Natural killer cell (primary cell): ENCODE data around the gene DLGAP4. TPM values are rescaled to one million over a fixed set of nuclear protein-coding genes. Genes with fewer than 3 reads are reported as not detected.

ENCODE experiments used
- ATAC-seq, 3 donors: fragments of 150-1000 bp in 2 of 3; fragments of 200-7000 bp in 1 of 3; cut with Tn5 transposase; 1 replicate in 1 of 3; 2 replicates in 2 of 3; pipeline ENCODE4 v1.10.0; 2021; ENCODE audit warnings: mild to moderate bottlenecking in 2 of 3, moderate library complexity in 2 of 3
- DNase-seq, 2 donors: peaks; one replicate each; pipeline versions ENCODE4 v3.0.0 to v3.0.0-alpha.2; 2013 to 2021; ENCODE audit warnings: mixed read lengths in 1 of 2
- H3K27ac ChIP-seq: one replicate; pipeline ENCODE4 v1.5.1; 2013; ENCODE audit warnings: mild to moderate bottlenecking, low read length
- H3K27me3 ChIP-seq: one replicate; pipeline ENCODE4 v1.6.1; 2013; ENCODE audit warnings: low read length; ENCODE audit not compliant: control insufficient read depth, insufficient read depth
- H3K36me3 ChIP-seq: one replicate; pipeline ENCODE4 v1.6.1; 2013; ENCODE audit warnings: low read length; ENCODE audit not compliant: control insufficient read depth, insufficient read depth
- H3K4me1 ChIP-seq: one replicate; pipeline ENCODE4 v1.6.1; 2013; ENCODE audit warnings: low read length; ENCODE audit not compliant: control insufficient read depth, insufficient read depth
- H3K4me3 ChIP-seq: one replicate; pipeline ENCODE4 v1.5.1; 2013; ENCODE audit warnings: low read length
- H3K9me3 ChIP-seq: one replicate; pipeline ENCODE4 v1.6.1; 2013; ENCODE audit warnings: low read length; ENCODE audit not compliant: control insufficient read depth, insufficient read depth
- H3K27ac Mint-ChIP-seq, 2 donors: one replicate each; pipeline ENCODE4 v1.8.0; 2022; ENCODE audit warnings: mild to moderate bottlenecking in 2 of 2, mixed read lengths in 2 of 2, moderate library complexity in 1 of 2
- H3K27me3 Mint-ChIP-seq, 2 donors: one replicate each; pipeline ENCODE4 v1.8.0; 2022; ENCODE audit warnings: low read depth in 2 of 2, mixed read lengths in 2 of 2
- H3K36me3 Mint-ChIP-seq: one replicate; pipeline ENCODE4 v1.8.0; 2022; ENCODE audit warnings: mixed read lengths
- H3K4me1 Mint-ChIP-seq, 2 donors: one replicate each; pipeline ENCODE4 v1.8.0; 2022; ENCODE audit warnings: mixed read lengths in 2 of 2
- H3K4me3 Mint-ChIP-seq: one replicate; pipeline ENCODE4 v1.8.0; 2022; ENCODE audit warnings: mild to moderate bottlenecking, moderate library complexity, mixed read lengths
- H3K9me3 Mint-ChIP-seq, 2 donors: one replicate each; pipeline ENCODE4 v1.8.0; 2022; ENCODE audit warnings: mixed read lengths in 2 of 2
- WGBS: methylation state at CpG from one replicate; pipeline ENCODE4 v1.1.7; 2013; ENCODE audit warnings: missing lambda C conversion rate; ENCODE audit not compliant: insufficient coverage; 5-methylcytosine and 5-hydroxymethylcytosine counted together
- intact Hi-C: fragments of 100-400 bp; cut with micrococcal nuclease; formaldehyde crosslinking; loops from one replicate; pipeline ENCODE4 v1.14.2; 2022
- total RNA-seq, 4 donors: library from RNA; stranded (reverse); fragments of 120-200 nt in 1 of 4; gene quantifications; one replicate each; pipeline versions ENCODE4 v1.2.3 to v1.2.4, GENCODE V29; 2013 to 2022
- TF ChIP-seq, protein P1 (sequence below): fragments of 200-600 bp; IDR thresholded peaks from one replicate; pipeline ENCODE4 v1.8.0; 2022; ENCODE audit warnings: antibody characterized with exemption

The DLGAP4 gene
- total RNA-seq, 3 donors from 2014 or later (not counting 1 experiment from before 2014, with no cell fraction given), result 47.9 to 51.6 (median 51.2) TPM

DNA sequence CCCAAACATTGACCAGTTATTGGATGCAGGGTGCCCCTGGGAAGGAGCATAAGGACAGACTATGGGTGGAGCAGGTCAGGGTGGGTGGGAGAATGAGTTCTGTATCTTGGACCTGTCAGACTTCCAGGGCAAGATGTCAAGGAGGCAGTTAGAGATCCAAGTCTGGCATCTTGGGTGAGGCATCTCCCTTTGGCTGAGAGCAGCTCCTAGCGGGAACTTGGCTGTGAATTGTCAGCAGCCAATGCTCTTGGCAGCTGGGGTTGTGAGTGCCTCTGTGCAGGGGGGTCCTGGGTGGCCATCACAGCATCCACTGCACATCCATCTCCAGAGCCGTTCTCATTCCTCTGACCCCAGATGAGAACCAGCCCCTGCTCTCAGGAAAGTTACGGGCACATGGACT is 118.2 kb downstream of the DLGAP4 start:
- no peak overlapping the region for H3K4me3 ChIP-seq
- TF ChIP-seq, protein P1, sequence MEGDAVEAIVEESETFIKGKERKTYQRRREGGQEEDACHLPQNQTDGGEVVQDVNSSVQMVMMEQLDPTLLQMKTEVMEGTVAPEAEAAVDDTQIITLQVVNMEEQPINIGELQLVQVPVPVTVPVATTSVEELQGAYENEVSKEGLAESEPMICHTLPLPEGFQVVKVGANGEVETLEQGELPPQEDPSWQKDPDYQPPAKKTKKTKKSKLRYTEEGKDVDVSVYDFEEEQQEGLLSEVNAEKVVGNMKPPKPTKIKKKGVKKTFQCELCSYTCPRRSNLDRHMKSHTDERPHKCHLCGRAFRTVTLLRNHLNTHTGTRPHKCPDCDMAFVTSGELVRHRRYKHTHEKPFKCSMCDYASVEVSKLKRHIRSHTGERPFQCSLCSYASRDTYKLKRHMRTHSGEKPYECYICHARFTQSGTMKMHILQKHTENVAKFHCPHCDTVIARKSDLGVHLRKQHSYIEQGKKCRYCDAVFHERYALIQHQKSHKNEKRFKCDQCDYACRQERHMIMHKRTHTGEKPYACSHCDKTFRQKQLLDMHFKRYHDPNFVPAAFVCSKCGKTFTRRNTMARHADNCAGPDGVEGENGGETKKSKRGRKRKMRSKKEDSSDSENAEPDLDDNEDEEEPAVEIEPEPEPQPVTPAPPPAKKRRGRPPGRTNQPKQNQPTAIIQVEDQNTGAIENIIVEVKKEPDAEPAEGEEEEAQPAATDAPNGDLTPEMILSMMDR, result no peak
- intact Hi-C loops, result no loop called here
- no peaks in the 10 kb centered on the region for H3K9me3 ChIP-seq
- Mint-ChIP-seq H3K27ac (no peak overlapping the region), H3K4me3 (no peak overlapping the region), H3K27me3 (peaks cover 7 to 10% of the 10 kb centered on the region in 2 donors), H3K9me3 (no peaks in the 10 kb centered on the region), H3K36me3 (no peaks in the 10 kb centered on the region), H3K4me1 (no peaks in the 10 kb centered on the region)
- 89% methylated on average over 3 of the region's 3 CpGs for WGBS
- H3K27ac ChIP-seq, result no peak overlapping the region
- H3K4me1 ChIP-seq, result no peaks in the 10 kb centered on the region
- DNase-seq (no peak), ATAC-seq (no peak)
- no peaks in the 10 kb centered on the region for H3K36me3 ChIP-seq
- no peaks in the 10 kb centered on the region for H3K27me3 ChIP-seq

DNA sequence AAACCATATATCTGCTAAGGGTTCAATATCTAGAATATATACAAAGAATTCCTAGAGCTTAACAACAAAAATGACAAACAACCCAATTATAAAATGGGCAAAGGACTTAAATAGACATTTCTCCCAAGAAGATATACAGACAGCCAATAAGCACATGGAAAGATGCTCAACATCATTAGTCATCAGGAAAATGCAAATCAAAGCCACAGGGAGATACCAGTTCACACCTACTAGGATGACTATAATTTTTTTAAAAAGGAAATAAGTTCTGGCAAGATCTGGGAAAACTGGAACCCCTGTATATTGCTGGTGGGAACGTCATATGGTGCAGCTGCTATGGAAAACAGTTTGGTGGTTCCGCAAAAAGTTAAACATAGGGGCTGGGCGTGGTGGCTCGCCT is 119.0 kb downstream of the DLGAP4 start:
- H3K9me3 Mint-ChIP-seq, result no peaks in the 10 kb centered on the region
- TF ChIP-seq, protein P1, result no peak
- H3K27me3 Mint-ChIP-seq, result peaks cover 7 to 10% of the 10 kb centered on the region in 2 donors
- Histone ChIP-seq H3K4me1 (no peaks in the 10 kb centered on the region), H3K36me3 (no peaks in the 10 kb centered on the region), H3K27me3 (no peaks in the 10 kb centered on the region), H3K4me3 (no peak overlapping the region), H3K9me3 (no peaks in the 10 kb centered on the region), H3K27ac (no peak overlapping the region)
- 79% methylated on average over 4 of the region's 4 CpGs for WGBS
- H3K27ac Mint-ChIP-seq, result no peak overlapping the region
- H3K36me3 Mint-ChIP-seq, result no peaks in the 10 kb centered on the region
- H3K4me3 Mint-ChIP-seq, result no peak overlapping the region
- ATAC-seq, result no peak
- intact Hi-C loops, result no loop called here
- no peak for DNase-seq
- no peaks in the 10 kb centered on the region for H3K4me1 Mint-ChIP-seq

DNA sequence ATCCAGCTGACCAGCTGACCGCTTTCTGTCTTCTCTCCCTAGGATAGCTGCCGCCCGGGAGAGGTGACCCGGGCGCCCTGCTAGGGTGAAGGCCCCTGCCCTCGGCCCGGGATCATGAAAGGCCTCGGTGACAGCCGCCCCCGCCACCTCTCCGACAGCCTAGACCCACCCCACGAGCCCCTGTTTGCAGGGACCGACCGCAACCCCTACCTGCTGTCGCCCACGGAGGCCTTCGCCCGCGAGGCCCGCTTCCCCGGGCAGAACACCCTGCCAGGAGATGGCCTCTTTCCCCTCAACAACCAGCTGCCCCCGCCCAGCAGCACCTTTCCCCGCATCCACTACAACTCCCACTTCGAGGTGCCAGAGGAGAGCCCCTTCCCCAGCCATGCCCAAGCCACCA is 125.5 kb downstream of the DLGAP4 start:
- DNase-seq (no peak), ATAC-seq (no peak)
- H3K4me1 ChIP-seq, result peaks cover 10% of the 10 kb centered on the region
- TF ChIP-seq, protein P1, result no peak
- H3K27ac ChIP-seq, result no peak overlapping the region
- H3K27me3 ChIP-seq, result no peaks in the 10 kb centered on the region
- H3K4me3 ChIP-seq, result no peak overlapping the region
- H3K9me3 Mint-ChIP-seq, result no peaks in the 10 kb centered on the region
- H3K4me3 Mint-ChIP-seq, result no peak overlapping the region
- H3K27me3 Mint-ChIP-seq, result peaks cover 0 to under 1% of the 10 kb centered on the region in 2 donors
- no peak overlapping the region for H3K27ac Mint-ChIP-seq
- intact Hi-C loops, result no loop called here
- H3K36me3 ChIP-seq, result no peaks in the 10 kb centered on the region
- 94% methylated on average over 24 of the region's 24 CpGs for WGBS
- H3K36me3 Mint-ChIP-seq, result no peaks in the 10 kb centered on the region
- H3K9me3 ChIP-seq, result no peaks in the 10 kb centered on the region
- peaks cover under 1 to 8% of the 10 kb centered on the region in 2 donors for H3K4me1 Mint-ChIP-seq

- no peaks in the 10 kb centered on the region for H3K9me3 Mint-ChIP-seq
- no peaks in the 10 kb centered on the region for H3K36me3 ChIP-seq
- H3K4me1 Mint-ChIP-seq, result peaks cover 5 to 12% of the 10 kb centered on the region in 2 donors
- peaks cover 13% of the 10 kb centered on the region for H3K4me1 ChIP-seq
- H3K36me3 Mint-ChIP-seq, result no peaks in the 10 kb centered on the region
- no peaks in the 10 kb centered on the region for H3K27me3 ChIP-seq
- H3K4me3 Mint-ChIP-seq, result no peak overlapping the region
- H3K4me3 ChIP-seq, result no peak overlapping the region
- TF ChIP-seq, protein P1, result no peak
- no peak overlapping the region for H3K27ac Mint-ChIP-seq
- ATAC-seq, result no peak
- intact Hi-C loops, result no loop called here
- no peaks in the 10 kb centered on the region for H3K27me3 Mint-ChIP-seq
- no peaks in the 10 kb centered on the region for H3K9me3 ChIP-seq
- H3K27ac ChIP-seq, result no peak overlapping the region
- no peak for DNase-seq
- 95% methylated on average over 23 of the region's 23 CpGs for WGBS
These were observed 126.0 kb downstream of the DLGAP4 start for GRCh38 chr20:36432096-36432495.
